22Rv1 (cell line): ENCODE results near the gene CTNND2.

Source experiments
- CTCF ChIP-seq: fragments of 450-650 bp; IDR thresholded peaks from 2 replicates; pipeline ENCODE4 v1.5.1; 2017; ENCODE audit warnings: mild to moderate bottlenecking
- ZFX ChIP-seq: fragments of 450-650 bp; IDR thresholded peaks from 2 replicates; pipeline ENCODE4 v1.6.1; 2017; ENCODE audit warnings: antibody characterized with exemption, borderline replicate concordance

- TF ChIP-seq CTCF (no peak), ZFX (no peak)
Measured at GRCh38 chr5:11251247-11251646, 653.0 kb downstream of the CTNND2 start.
